Activated T-cell treated with anti-CD3 and anti-CD28 coated beads, Interleukin-2, amount 50 U/mL, for 4 hours (primary cell): ENCODE results near the gene QSER1. TPM values are rescaled to one million over a fixed set of nuclear protein-coding genes. Genes with fewer than 3 reads are reported as not detected.
"Not testable (repeated sequence)": the region's sequence is repeated elsewhere in the genome, so short reads cannot be mapped to it uniquely, and the experiment has no call there.

Experiments used
- ATAC-seq, 2 donors: fragments of 200-7000 bp; cut with Tn5 transposase; one replicate each; pipeline ENCODE4 v1.10.0; 2021
- DNase-seq: peaks from one replicate; pipeline ENCODE4 v3.0.0-alpha.2; 2020
- H3K27me3 Mint-ChIP-seq: one replicate; pipeline ENCODE4 v1.8.0; 2021; ENCODE audit warnings: low read depth, mixed read lengths
- H3K36me3 Mint-ChIP-seq: one replicate; pipeline ENCODE4 v1.8.0; 2022; ENCODE audit warnings: mixed read lengths; ENCODE audit not compliant: insufficient read depth
- H3K4me1 Mint-ChIP-seq: one replicate; pipeline ENCODE4 v1.8.0; 2021; ENCODE audit warnings: low read depth, mixed read lengths
- H3K4me3 Mint-ChIP-seq: one replicate; pipeline ENCODE4 v1.8.0; 2021; ENCODE audit warnings: mild to moderate bottlenecking, moderate library complexity, mixed read lengths
- H3K9me3 Mint-ChIP-seq: one replicate; pipeline ENCODE4 v1.8.0; 2021; ENCODE audit warnings: mixed read lengths
- total RNA-seq, 3 donors: library from RNA; stranded (reverse); gene quantifications; one replicate each; pipeline ENCODE4 v1.2.1, GENCODE V29; 2021

The QSER1 gene
- total RNA-seq, 3 donors from 2014 or later: 9.0 to 10.4 (median 9.2) TPM

GRCh38 chr11:33015621-33016551 is 123.3 kb downstream of the QSER1 start, which contains the start of gene DEPDC7:
TSS of gene DEPDC7 (plus strand) at chr11:33015878. CDS start at chr11:33015956, 78 bp downstream.
- Mint-ChIP-seq H3K36me3 (no peaks in the 10 kb centered on the region), H3K27me3 (peaks cover 26% of the 10 kb centered on the region), H3K4me3 (peak within 1 kb of the TSS; percentile 77), H3K9me3 (no peaks in the 10 kb centered on the region), H3K4me1 (peaks cover 29% of the 10 kb centered on the region)
- ATAC-seq: peak; percentile 69 to 73
- peak; percentile 77 for DNase-seq

DNA sequence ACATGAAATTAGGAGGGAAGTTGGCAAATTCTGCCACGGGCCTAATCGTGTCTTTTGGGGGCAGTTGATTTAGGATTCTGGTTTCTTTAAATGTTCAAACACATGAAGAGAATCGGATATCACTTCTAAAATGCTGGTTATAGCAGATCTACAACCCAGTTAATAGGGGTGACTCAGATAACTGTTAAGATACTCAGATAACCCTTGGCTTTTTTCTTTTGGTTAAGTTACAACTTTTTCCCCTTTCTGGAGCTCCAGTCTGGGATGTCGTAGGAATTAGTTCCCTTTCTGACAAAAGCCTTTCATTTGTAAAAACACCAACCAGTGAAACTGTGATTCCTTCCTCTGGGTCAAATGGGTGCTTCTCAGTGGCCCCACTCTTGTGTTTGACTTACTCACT is 124.0 kb downstream of the QSER1 start:
- Mint-ChIP-seq H3K9me3 (no peaks in the 10 kb centered on the region), H3K4me1 (peaks cover 27% of the 10 kb centered on the region), H3K27me3 (peaks cover 26% of the 10 kb centered on the region), H3K36me3 (no peaks in the 10 kb centered on the region), H3K4me3 (peak overlapping the region; percentile 74)
- DNase-seq: no peak
- ATAC-seq: no peak

DNA sequence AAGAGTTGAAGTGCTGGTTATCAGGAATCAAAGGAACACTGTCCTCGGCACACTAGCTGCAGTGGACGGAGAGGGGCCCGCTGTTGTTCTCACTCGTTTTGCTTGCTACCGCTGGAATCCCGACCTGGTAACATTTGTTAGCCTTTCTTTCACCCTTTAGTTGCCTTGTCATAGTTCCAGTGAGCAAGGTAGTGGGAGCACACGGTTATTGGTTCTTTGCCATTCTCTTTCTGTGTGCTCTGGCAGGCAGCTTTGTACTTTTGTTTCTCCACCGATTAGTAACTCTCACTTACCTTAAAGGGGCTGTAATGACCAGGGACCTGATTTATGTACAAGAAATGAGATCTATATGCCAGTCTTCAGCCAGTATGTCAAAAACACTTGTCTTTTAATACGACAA is 124.9 kb downstream of the QSER1 start:
- Mint-ChIP-seq H3K36me3 (no peaks in the 10 kb centered on the region), H3K27me3 (peaks cover 26% of the 10 kb centered on the region)
- no peak for ATAC-seq

GRCh38 chr11:33017965-33018364 is 125.4 kb downstream of the QSER1 start:
- Mint-ChIP-seq H3K4me3 (no peak overlapping the region), H3K9me3 (no peaks in the 10 kb centered on the region), H3K36me3 (no peaks in the 10 kb centered on the region), H3K4me1 (peaks cover 24% of the 10 kb centered on the region), H3K27me3 (peaks cover 26% of the 10 kb centered on the region)
- no peak for DNase-seq
- ATAC-seq: no peak

More for the DNA sequence above, 124.9 kb downstream of the QSER1 start:
- Mint-ChIP-seq H3K9me3 (no peaks in the 10 kb centered on the region), H3K4me1 (peaks cover 27% of the 10 kb centered on the region), H3K4me3 (no peak overlapping the region)
- DNase-seq: no peak

GRCh38 chr11:33018840-33019239 is 126.2 kb downstream of the QSER1 start:
- ATAC-seq (no peak), DNase-seq (no peak)
- no peaks in the 10 kb centered on the region for H3K9me3 Mint-ChIP-seq
- no peaks in the 10 kb centered on the region for H3K36me3 Mint-ChIP-seq
- no peak overlapping the region for H3K4me3 Mint-ChIP-seq
- peaks cover 22% of the 10 kb centered on the region for H3K4me1 Mint-ChIP-seq
- H3K27me3 Mint-ChIP-seq: peaks cover 26% of the 10 kb centered on the region

DNA sequence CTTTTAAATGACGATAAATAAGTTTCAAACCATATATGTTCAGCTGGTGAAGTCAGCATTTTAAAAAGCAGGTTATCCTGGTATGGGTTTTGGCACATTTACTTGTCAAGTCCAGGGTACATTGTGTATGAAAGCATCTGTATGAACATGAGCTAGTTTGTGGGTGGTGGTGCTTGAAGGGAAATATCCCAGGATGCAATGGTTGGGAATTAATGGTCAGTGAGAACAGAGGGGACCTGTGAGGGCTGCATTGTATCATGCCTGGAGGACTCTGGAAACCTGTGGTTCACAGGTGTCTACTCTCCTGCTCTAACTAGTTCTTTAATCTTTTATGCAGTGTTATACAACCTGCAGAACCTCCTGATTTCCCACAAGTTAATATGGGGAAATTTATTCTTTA is 128.9 kb downstream of the QSER1 start:
- ATAC-seq: peak in 1 of 2 donors; percentile 27
- H3K4me3 Mint-ChIP-seq: no peak overlapping the region
- H3K36me3 Mint-ChIP-seq: no peaks in the 10 kb centered on the region
- peaks cover 17% of the 10 kb centered on the region for H3K4me1 Mint-ChIP-seq
- peaks cover 19% of the 10 kb centered on the region for H3K27me3 Mint-ChIP-seq
- DNase-seq: no peak
- H3K9me3 Mint-ChIP-seq: no peaks in the 10 kb centered on the region

GRCh38 chr11:33021937-33022336 is 129.3 kb downstream of the QSER1 start:
- no peaks in the 10 kb centered on the region for H3K36me3 Mint-ChIP-seq
- H3K9me3 Mint-ChIP-seq: no peaks in the 10 kb centered on the region
- no peak overlapping the region for H3K4me3 Mint-ChIP-seq
- ATAC-seq (peak in 1 of 2 donors; percentile 54), DNase-seq (no peak)
- peaks cover 17% of the 10 kb centered on the region for H3K27me3 Mint-ChIP-seq
- H3K4me1 Mint-ChIP-seq: peaks cover 15% of the 10 kb centered on the region

DNA sequence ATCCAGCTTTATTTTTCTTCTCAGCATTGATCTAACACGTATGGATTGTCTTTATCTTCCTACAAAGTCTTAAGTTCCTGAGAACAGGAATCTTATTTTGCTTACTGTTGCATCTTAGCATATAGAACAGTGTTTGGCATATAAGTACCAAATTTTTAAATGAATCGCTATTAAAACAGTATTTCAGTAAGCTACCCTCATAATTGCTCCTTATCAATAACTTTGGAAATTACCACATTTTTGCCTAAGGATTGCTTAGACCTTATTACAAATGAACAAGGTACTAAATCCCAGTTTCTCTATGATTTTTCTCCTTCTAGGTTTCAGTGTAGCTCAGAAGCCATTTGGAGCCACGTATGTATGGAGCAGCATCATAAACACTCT is 132.7 kb downstream of the QSER1 start:
- DNase-seq (no peak), ATAC-seq (no peak)
- Mint-ChIP-seq H3K27me3 (peaks cover 3% of the 10 kb centered on the region), H3K4me3 (no peak overlapping the region), H3K36me3 (no peaks in the 10 kb centered on the region), H3K9me3 (no peaks in the 10 kb centered on the region), H3K4me1 (peaks cover 10% of the 10 kb centered on the region)

DNA sequence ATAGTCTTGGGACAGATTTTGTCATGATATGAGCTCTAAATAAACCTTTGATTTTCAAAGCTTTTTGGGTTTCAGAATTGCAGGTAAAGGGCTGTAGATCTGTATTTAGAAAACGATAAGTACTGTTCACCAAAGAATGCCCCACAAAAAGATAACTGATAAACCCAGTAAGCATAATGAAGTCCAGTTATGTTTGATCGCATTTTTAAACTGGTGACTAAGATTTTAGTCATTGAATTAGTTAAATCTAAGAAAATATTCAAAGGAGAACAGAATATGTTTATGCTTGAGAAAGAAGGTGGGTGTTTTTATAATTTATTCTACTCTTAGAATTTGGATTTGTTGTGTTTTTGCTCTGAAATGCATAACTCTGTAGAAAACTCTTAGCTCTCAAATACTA is 134.6 kb downstream of the QSER1 start:
- Mint-ChIP-seq H3K27me3 (peaks cover 3% of the 10 kb centered on the region), H3K9me3 (no peaks in the 10 kb centered on the region), H3K4me1 (peaks cover under 1% of the 10 kb centered on the region), H3K36me3 (no peaks in the 10 kb centered on the region), H3K4me3 (no peak overlapping the region)
- ATAC-seq (no peak), DNase-seq (no peak)

DNA sequence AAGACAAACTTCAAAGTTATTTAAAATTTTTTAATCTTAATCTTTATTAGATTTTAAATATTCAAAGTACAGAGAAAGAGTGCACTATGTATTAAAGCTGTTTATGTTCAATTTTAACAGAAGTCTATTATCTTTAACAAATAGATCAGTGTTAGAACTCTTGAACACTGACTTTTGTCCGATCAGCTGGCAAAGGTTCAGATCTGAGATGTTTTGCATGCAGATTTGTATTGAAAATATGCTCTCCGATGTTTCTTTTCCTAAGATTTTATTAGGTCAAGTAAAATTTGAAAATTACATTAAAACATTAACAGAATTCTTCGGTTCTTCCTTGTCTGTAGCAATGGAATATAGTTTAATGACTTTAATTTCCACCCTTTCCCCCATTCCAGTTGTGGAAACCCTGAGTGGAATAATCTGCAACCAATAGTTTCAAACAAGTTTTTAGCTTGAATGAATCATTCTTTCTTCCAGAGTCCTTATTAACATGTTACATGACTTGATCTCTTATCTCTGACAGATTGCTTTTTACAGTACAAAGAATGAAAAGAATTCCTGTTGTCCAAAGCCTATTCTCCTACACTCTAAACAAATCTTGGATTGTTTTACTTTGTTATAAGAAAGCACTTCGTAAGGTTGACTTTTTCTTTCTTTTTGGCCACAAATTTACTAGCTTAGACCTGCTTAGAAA is 135.4 kb downstream of the QSER1 start:
- Mint-ChIP-seq H3K9me3 (no peaks in the 10 kb centered on the region), H3K4me1 (no peaks in the 10 kb centered on the region), H3K4me3 (no peak overlapping the region), H3K27me3 (peaks cover 4% of the 10 kb centered on the region), H3K36me3 (no peaks in the 10 kb centered on the region)
- DNase-seq: no peak
- no peak for ATAC-seq

GRCh38 chr11:33028537-33028914 is 135.9 kb downstream of the QSER1 start:
- Mint-ChIP-seq H3K4me1 (no peaks in the 10 kb centered on the region), H3K36me3 (no peaks in the 10 kb centered on the region), H3K4me3 (no peak overlapping the region), H3K9me3 (no peaks in the 10 kb centered on the region), H3K27me3 (peaks cover 5% of the 10 kb centered on the region)
- ATAC-seq (no peak), DNase-seq (no peak)

DNA sequence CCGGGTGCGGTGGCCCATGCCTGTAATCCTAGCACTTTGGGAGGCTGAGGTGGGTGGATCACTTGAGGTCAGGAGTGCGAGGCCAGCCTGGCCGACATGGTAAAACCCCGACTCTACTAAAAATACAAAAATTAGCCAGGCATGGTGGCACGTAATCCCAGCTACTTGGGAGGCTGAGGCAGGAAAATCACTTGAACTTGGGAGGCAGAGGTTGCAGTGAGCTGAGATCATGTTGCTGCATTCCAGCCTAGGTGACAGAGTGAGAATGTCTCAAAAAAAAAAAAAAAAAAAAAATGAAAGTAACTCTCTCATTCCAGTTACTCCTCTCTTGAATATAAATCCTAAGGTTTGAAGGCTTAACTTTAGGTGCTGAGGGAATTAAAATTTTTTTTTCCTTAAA is 136.6 kb downstream of the QSER1 start:
- not testable (repeated sequence) for H3K4me1 Mint-ChIP-seq, H3K9me3 Mint-ChIP-seq, ATAC-seq, H3K4me3 Mint-ChIP-seq, H3K36me3 Mint-ChIP-seq, DNase-seq, H3K27me3 Mint-ChIP-seq
